GM19043 (cell line): ENCODE data around the gene FNBP1.

ENCODE experiments used
- ATAC-seq: cut with Tn5 transposase; IDR thresholded peaks from one replicate; pipeline ENCODE4 v1.9.1; 2021; ENCODE audit warnings: low read depth; ENCODE audit not compliant: unreplicated experiment

The FNBP1 gene

DNA sequence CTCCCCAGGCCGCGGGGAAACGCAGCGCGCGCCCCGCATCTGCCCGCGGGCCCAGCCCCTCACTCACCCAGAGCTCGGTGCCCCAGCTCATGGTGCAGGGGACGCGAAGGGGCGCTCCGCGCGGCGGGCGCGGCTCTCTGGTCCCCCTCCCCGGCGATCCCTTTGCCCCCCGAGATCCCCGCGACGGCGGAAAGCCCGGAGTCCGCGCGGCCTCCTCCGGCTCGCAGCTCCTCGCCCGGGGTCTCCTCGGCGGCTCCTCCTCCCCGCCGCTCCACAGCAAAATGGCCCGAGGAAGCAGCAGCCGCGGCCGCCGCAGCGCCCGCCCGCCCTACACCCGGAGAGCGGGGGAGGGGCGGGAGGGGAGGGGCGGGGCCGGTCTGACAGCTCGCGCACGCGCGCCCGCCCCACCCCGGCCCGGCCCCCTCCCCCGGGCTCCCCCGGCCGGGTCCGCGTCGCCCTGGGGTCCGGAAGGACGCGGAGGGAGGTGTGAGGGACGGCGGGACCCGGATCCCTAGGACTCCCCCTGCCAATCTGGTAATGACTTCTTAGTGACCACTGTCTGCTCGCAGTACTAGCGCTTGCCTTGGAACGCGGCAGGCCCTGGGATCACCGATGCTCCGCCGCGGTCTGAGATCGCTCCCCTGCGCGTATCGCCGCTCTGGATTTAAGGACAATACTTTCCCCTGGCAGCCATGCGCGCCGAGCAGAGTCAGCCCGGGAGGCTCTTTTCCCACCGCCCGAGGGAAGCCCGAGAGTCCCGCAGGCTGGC is at the start of gene FNBP1:
TSS of gene FNBP1 (minus strand) at position 305 of the 769 bp plus-strand sequence. CDS start at position 91, 214 bp downstream.
- ATAC-seq = no peak

DNA sequence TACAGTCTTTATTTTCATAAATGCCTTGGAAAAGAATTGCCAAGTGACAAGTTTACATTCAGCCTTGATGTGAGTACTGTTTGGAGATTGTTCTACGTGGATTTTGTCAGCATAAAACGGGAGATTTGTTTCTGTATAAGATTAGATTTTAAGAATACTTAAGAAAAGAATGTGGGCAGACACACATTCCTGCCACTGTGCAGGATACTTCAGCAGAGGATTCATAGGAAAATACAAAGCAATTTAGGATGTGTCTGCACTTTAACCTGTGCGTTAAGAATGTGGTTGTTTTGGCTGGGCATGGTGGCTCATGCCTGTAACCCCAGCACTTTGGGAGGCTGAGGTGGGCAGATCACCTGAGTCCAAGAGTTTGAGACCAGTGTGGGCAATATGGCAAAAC is 47.9 kb upstream of the FNBP1 start:
- ATAC-seq = no peak

DNA sequence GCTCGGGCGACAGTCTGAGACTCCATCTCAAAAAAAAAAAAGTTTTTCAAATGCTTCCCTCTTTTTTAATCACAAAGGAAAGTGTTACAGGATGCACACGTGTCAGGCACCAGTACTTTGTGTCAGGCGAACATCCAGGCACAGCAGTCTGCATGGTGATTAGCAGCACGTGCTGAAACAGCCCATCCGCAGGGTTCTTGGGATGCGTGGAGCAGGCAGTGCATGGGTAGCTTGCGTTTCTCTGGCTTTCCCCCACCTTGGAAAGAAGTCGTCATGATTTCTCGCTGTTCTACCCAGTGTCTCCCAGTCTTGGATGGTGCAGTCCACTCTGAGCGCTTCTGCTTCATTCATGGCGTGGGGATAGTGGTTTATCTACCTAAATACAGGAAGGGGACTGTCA is 46.2 kb upstream of the FNBP1 start:
- no peak for ATAC-seq

DNA sequence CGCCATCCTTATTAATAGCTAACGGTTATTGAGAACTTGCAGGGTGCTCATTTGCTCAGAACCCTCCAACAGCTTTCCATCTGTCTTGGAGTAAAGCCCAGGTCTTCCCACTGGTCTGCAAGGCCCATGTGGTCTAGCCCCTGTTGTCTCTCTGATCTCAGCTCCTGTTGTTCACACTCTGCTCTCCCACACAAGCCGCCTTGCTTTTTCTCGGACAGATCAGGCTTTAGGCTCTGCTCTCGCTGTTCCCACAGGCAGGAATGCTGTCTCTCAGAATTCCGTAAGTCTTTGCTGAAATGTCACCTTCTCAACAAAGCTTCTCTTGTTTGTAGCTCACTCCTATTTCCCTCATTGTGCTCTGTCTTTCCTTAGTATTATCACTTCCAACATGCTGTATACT is 45.1 kb upstream of the FNBP1 start:
- no peak for ATAC-seq

DNA sequence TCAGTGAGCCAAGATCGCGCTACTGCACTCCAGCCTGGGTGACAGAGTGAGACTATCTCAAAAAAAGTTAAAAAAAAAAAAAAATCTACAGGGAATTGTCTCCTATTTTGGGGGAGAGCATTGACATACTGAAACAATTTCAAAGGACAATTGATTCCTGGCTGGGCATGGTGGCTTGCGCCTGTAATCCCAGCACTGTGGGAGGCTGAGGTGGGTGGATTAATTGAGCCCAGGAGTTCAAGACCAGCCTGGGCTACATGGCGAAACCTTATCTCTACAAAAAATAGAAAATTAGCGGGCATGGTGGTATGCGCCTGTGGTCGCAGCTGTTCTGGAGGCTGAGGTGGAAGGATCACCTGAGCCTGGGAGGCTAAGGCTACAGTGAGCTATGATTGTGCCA is 41.3 kb upstream of the FNBP1 start:
- ATAC-seq = no peak

DNA sequence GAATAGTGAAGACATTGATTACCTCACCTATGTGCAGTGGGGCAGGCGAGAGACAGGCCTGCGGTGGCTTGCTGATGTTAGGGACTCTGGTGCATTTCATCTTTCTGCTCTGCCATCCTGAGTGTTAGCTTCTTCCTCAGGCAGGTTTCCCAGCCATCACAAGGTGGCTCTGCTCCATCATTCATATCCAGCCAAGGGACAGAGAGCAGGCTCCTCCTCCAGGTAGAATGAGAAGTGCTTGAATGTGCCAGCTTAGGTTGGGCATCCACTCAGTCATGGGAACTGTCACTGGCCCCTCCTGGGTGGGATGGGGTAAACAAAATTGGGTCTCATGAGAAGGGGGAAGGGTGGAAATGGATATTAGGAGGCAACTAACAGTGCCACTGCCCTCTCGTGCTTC is 35.6 kb upstream of the FNBP1 start:
- no peak for ATAC-seq

DNA sequence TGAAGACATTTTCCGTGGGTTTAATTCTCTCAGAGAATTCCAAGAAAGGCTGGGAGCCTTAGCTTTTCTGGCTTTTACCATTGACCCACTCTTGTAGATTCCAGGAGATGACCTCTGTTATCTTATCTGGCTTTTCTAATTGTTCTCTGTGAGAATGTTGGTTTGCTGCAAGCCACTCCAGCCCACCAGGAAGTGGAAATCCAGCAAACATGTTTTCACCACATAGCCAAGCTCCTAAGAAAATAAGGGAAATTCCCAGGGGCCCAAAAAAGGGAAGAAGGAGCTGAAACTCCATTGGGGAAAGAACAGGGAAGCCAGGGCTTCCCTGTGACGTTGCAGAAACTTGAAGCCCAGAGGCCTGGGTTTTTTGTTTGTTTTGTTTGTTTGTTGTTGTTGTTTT is 30.4 kb upstream of the FNBP1 start:
- ATAC-seq = no peak

DNA sequence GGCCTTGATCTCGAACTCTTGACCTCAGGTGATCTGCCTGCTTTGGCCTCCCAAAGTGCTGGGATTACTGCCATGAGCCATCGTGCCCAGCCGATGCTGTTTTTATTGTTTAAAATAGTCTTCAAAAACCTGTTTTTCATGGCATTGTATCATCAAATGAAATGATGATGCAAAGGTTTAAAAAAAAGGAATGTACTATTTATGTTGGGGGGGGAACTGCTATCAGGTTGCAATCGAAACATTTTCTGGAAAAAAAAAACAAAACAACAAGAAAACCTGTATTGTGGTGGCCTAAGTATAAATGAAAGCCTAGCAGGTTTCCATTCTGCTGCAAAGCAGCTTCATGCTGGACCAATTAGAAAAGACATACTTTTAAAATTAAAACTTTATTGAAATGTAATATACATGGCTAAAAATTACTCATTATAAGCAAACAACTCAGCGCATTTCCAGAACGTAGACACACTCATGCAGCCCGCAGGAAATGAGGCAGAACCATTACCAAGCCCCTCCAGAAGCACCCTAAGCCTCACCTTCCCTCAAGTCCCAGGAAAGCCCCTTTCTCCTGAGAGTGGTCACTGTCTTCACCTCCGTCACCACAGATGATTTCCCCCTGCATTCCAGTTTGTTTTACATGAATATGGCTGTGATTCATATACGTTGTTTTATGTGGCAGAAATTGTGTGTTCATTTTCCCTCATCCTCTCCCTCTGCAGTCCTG is 29.7 kb upstream of the FNBP1 start:
- no peak for ATAC-seq

DNA sequence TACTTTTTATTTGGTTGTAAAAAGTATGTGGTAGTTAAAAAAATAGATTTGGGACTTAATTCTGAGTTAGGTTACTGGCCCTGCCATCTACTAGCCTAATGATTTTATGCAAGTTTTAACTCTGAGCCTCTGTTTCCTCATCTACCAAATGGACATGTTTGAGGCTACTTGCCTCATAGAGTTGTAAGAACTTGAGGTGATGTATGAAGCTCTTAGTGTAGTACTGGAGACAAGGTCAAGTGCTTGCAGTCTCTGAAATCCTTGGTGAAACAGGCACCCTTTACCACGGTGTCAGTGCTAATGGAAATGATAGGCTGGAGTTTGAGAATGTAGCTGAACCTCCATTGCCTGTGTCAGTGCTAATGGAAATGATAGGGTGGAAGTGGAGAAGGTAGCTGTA is 26.1 kb upstream of the FNBP1 start:
- no peak for ATAC-seq

DNA sequence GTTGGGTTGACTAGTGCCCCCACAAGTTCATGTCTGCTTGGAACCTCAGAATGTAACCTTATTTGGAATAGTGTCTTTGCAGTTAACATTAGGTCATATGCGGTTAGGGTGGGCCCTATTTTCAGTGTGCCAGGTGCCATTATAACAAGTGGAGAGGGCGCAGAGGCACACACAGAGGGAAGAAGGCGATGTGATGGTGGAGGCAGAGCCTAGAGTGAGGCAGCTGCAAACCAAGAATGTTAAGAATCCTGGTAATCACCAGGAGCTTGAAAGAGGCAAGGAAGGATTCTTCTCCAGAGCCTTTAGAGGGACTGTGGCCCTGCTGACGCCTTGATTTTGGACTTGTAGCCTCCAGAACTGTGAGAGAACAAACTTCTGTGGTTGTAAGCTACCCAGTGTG is 21.6 kb upstream of the FNBP1 start:
- no peak for ATAC-seq

DNA sequence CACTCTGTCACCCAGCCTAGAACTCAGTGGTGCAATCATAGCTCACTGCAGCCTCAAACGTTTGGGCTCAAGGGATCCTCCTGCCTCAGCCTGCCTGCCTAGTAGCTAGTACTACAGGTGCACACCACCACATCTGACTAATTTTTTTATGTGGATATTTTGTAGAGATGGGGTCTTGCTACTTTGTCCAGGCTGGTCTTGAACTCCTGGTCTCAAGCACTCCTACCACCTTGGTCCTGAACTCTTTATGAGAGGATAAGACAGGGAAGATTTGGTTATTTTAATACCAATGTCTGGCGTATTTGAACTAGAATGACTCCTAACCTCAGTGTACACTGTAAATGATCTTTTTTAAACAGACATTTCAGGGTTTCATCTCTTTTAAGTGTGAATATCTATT is 19.8 kb upstream of the FNBP1 start:
- no peak for ATAC-seq

DNA sequence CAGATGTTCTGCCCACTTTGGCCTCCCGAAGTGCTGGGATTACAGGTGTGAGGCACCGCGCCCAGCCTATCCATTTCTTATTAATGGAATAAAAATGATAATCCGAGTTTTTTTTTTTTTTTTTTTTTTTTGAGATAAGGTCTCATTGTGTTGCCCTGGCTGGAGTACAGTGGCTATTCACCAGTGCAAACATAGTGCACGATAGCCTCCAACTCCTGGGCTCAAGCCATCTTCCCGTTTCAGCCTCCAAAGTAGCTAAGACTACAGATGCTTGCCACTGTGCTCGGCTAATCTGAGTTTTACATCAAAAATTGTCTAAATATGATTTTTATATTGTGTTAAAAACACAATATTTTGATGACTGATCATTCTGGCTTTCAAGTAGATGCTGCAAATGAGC is 17.3 kb upstream of the FNBP1 start:
- ATAC-seq = no peak

DNA sequence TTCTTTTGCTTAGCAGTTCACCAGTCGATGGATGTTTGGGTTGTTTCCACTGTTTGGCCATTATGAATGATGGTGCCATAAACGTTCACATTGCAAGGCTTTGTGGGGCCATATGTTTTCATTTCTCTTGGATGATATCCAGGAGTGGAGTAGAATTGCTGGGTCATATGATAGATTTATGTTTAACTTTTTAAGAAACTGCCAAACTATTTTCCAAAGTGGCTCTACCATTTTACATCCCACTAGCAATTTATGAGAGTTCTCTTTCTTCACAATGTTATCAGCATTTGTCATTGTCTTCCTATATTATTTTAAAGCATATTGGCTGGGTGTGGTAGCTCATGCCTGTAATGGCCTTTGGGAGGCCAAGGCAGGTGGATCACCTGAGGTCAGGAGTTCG is 15.9 kb upstream of the FNBP1 start:
- ATAC-seq = no peak

DNA sequence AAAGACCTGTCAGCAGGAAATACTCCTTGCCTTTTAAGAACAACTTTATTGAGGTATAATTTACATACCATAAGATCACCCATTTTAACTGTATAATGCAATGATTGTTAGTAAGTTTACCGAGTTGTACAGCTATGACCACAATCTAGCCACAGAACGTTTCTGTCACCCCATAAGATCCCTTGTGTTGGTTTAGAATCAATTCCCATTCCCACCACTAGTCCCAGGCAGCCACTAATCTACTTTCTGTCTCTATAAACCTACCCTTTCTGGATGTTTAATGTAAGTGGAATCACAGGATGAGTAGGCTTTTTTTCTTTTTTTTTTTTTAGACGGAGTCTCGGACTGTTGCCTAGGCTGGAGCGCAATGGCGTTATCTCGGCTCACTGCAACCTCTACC is 15.2 kb upstream of the FNBP1 start:
- ATAC-seq = no peak

DNA sequence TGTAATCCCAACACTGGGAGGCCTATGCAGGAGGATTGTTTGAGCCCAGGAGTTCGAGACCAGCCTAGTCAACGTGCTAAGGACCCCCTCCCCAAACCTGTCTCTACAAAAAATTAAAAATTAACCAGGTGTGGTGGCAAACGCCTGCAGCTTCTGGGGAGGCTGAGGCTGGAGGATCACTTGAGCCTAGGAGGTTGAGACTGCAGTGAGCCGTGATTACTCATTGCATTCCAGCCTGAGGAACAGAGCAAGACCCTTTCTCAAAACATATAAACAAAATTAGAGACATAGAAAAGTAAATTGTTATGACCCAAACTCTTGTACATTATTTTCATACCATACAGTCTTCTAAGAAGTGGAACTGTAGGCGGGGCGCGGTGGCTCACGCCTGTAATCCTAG is 11.8 kb upstream of the FNBP1 start:
- ATAC-seq = no peak

DNA sequence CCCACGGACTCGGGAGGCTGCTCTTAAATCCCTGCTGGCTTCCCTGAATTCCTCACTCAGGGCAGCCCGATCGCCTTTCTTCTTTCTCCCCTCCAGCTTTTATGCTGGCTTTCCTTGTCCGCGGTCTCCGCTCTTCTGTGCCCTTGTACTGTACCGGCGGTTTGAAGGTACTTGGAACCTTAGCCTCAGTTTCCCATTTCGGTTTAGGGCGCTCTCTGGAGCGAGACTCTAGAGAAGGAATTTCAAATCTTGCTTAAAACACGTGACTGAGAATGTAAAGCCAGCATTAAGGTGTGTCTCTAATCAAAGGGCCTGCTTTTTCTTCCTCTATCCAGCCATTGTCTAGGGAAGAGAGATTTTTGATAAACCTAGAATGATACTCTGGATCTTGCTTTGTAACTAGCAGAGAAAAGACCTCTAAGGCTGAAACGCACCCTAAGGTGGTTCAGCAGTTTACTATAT is 11.4 kb upstream of the FNBP1 start:
- no peak for ATAC-seq

DNA sequence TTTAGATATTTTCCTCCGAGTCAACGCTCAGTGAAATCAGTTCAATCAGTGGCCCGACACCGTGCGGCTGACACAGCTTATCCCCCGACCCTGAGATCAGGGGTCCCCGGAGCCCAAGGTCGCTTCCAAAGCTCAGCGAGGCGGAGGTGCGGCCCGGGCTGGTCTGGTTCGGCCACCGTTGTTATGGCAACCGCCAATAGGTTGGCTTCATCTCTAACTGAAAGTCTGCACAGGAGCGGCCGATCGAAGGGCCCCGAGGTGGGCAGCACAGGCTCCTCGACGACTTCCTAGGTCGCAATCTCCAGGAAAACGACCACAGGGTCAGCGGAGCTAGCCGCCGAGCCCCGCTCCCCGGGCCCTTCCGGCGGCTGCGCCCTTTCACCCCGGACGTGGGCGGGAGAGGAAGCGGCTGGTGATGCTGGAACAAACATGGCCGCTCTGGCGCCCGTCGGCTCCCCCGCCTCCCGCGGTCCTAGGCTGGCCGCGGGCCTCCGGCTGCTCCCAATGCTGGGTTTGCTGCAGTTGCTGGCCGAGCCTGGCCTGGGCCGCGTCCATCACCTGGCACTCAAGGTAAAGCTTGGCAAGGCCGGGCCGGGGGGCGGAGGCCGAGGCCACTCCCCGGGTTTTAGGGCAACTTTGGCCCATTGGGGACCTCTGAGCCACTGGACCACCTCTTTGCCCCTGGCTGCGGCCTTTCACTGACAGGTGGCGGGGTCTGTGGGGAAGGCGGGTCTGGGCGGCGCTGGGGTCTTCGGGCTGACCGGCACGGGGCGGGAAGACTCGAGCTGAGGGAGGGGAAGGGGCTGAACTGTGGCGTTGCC is 10.7 kb upstream of the FNBP1 start, which contains the start of gene GPR107:
TSS of gene GPR107 (plus strand) at position 403 of the 821 bp plus-strand sequence. CDS start at position 430, 27 bp downstream.
- ATAC-seq = peak; percentile 69

DNA sequence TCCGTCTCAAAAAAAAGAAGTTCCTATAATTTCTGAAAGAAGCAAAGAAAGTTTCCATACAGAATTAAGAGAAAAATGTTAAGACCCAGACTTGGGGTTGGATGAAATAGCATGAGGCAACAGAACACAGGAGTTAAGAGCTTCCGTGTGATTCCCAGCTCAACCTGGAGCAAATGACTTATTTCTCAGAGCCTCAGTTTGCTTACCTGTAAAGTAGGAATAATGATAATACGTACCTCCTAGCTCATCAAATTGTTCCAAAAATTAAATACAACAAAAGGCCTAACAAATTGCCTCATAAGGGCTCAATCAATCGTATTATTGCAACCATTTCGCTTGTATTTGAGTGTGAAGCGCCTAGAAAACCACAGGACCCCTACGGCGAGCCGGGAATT is 10.1 kb upstream of the FNBP1 start:
- ATAC-seq = no peak

DNA sequence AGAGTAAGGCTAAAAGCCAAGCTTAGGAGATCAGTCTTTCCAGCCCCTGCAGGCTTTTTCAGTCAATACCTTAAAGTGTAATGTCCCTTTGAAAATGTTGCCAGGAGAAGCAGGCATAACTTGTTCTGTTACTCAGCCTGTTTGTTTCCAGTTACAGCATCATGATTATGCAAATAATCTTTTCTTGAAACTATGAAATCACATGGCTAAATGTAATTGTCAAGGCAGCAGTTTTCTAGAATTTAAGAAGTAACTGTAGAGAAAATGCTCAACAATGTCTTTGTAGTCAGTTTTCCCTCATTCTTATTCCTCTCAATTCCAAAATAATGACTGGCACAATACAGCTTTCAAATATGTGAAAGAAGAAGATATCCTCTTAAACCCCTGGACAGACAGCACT is 8.9 kb upstream of the FNBP1 start:
- no peak for ATAC-seq

DNA sequence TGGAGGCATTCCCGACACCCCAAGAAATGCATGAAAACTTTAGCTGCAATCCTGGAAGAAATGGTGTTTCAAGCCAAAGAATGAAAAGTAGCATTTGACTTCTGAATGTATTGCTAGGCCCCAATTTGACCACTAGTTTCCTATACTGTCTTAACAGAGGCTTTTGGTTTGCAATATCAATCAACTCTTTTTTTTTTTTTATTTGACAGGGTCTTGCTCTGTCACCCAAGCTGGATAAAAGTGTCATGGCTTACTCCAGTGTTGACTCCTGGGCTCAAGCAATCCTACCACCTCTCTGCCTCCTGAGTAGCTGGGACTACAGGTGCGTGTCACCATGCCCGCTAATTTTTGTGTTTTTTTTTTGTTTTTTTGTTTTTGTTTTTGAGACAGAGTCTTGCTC is 7.5 kb upstream of the FNBP1 start:
- ATAC-seq = no peak
